GM18870 (cell line): ENCODE measurements around the gene AZGP1.
"Not testable (repeated sequence)": the region's sequence is repeated elsewhere in the genome, so short reads cannot be mapped to it uniquely, and the experiment has no call there.

Experiments used
- ATAC-seq: cut with Tn5 transposase; IDR thresholded peaks from one replicate; pipeline ENCODE4 v1.9.1; 2021; ENCODE audit warnings: moderate library complexity; ENCODE audit not compliant: unreplicated experiment

AZGP1 gene

DNA sequence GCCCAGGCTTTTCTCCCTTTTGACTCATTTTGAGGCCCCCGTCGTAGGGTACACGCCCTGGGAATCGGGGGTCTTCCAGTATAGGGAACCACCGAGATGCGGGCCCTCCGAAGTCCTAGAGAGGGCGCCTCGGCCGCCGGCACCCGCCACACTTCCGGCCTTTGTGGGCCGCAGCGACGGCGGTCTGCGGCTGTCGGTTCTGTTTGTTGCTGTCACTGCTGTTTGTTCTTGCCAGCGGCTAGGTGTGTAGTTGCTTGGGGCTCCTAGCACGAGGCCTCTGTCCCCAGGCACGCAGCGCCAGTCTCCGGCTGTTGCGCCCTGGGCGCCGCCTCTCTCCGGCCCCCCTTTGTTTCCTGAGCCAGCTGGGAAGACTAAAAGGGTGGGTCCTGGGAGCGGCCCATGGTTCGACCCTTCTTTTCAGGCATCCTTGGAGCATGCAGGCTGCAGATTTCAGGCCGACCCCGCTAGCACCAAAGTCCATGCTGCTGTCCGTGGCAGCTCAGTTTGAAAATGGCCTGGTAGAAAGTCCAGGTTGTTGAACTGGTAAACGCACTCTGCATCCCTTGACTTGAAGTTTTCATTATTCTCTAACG, 21.8 kb upstream of the AZGP1 start:
- ATAC-seq, result no peak

DNA sequence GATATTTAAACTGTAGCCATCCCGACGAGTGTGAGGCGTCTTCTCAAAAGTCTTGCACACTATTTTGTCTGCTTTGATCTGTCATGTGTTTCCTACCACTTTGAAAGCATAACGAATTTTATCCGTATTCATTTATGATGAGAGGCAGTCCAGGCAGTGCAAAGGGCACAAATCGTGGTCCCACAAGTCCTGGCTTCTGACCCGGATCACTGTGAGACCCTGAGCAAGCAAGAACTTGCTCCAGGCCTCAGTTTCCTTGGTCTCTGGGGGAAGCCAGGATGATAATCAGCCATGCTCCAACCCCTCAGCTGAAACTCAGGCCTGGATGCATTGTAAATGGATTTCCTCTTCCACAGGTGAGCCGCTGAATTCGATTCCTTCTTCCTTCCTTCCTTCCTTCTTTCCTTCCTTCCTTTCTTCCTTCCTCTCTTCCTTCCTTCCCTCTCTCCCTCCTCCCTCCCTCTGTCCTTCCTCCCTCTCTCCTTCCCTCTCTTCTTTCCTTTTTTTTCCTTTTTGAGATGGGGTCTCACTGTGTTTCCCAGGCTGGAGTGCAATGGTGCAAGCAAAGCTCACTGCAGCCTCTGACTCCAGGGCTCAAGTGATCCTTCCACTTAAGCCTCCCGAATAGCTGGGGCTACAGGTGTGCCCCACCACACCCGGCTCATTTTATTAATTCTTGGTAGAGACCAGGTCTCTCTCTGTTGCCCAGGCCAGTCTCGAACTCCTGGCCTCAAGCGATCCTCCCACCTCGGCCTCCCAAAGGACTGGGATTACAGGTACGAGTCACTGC, 21.1 kb upstream of the AZGP1 start:
- ATAC-seq, result no peak

DNA sequence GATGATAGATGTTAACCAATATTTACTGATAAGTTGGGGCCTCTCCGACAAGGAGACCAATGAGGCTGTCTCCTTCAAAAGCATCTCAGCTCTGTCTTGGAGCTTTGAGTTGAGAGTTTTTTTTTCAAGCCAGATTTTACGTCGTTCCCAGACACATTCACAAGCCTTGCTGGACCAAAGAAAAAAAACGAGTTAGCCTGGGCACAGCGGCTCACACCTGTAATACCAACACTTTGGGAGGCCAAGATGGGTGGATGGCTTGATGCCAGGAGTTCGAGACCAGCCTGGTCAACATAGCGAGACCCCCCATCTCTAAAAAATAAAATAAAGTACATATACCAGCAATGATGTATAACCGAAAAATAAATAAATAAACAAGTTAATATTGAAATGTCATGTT, 19.0 kb upstream of the AZGP1 start:
- ATAC-seq, result no peak

DNA sequence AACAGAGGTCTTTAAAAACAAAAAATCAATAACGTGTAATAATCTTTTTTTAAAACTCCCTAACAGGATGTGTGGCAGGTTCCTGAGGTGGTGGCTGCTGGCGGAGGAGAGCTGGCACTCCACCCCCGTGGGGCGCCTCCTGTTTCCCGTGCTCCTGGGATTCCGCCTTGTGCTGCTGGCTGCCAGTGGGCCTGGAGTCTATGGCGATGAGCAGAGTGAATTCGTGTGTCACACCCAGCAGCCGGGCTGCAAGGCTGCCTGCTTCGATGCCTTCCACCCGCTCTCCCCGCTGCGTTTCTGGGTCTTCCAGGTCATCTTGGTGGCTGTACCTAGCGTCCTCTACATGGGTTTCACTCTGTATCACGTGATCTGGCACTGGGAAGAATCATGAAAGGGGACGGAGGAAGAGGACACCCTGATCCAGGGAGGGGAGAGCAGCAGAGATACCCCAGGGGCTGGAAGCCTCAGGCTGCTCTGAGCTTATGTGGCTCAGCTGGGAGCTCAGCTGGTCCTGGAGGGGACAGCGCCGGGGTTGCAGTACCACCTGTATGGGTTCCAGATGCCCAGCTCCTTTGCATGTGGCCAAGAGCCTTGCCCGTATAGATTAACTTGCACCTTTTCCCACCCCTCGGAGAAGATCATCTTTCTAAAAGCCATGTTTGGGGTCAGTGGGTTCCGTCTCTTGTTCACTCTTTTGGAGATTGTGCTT, 16.7 kb upstream of the AZGP1 start:
- ATAC-seq, result no peak

DNA sequence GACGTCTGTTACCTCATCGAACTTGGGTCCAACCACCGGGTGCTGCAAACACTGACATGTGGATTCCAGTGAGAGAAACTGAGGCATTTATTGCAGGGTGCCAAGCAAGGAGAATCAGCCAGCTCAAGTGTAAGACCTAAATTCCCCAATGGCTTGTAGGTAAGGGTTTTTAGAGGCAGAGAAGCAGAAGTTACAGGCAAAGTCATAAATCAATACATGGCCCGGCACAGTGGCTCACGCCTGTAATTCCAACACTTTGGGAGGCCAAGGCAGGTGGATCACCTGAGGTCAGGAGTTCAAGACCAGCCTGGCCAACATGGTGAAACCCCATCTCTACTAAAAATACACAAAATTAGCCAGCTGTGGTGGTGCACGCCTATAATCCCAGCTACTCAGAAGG, 15.7 kb upstream of the AZGP1 start:
- ATAC-seq, result not testable (repeated sequence)

DNA sequence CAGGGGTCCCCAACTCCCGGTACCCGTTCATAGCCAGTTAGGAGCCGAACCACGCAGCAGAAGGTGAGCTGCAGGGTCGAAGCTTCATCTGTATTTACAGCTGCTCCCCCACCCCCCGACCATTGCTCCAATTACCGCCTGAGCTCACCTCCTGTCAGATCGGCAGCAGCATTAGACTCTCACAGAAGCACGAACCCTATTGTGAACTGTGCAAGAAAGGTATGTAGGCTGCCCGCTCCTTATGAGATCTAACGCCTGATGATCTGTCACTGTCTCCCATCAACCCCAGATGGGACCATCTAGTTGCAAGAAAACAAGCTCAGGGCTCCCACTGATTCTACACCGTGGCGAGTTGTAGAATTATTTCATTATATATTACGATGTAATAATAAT, 14.6 kb upstream of the AZGP1 start:
- ATAC-seq, result no peak

DNA sequence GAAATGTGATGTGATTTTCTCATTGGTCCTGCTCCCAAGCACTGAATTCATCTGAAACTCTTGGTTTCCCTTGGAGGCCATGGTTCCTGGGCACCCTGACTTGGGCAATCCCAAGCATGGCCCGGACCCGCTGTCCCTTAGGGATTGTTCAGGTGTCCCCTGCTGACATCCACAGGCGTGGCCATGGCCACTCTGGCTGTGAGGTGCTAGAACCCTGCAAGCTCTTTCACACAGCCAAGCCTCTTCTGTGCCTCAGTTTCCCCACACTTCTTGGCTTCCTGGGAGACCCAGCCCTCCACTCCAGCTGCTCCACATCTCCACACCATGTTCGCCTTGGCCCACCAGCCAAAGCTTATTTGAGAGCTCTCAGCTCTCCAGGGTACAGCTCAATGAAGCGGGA, 12.0 kb upstream of the AZGP1 start:
- ATAC-seq, result no peak

DNA sequence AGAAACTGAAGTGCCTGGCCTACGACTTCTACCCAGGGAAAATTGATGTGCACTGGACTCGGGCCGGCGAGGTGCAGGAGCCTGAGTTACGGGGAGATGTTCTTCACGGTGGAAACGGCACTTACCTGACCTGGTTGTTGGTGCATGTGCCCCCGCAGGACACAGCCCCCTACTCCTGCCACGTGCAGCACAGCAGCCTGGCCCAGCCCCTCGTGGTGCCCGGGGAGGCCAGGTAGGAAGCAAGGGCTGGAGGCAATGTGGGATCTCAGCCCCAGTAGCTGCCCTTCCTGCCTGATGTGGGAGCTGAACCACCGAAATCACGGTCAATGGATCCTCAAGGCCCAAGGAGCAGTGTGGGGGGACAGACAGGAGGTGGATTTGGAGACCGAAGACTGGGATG, 11.5 kb upstream of the AZGP1 start:
- not testable (repeated sequence) for ATAC-seq

DNA sequence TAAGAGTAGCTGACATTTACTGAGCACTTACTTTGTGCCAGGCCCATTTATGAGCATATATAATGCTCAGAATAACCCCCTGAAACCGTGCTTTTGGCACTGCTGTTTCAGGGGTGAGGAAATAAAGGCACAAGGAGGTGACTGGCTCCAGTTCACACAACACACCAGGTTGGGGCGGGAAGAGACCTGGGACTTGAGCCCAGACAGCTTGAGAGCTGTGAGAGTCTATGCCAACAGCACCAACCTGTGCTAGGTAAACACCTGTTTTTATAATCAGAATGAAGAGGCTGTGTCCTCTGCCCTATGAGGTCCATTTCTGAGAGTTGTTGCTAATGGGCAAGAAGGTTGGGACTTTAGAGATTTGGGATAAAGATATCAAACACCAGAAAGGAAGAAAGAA, 8.8 kb upstream of the AZGP1 start:
- ATAC-seq, result no peak

DNA sequence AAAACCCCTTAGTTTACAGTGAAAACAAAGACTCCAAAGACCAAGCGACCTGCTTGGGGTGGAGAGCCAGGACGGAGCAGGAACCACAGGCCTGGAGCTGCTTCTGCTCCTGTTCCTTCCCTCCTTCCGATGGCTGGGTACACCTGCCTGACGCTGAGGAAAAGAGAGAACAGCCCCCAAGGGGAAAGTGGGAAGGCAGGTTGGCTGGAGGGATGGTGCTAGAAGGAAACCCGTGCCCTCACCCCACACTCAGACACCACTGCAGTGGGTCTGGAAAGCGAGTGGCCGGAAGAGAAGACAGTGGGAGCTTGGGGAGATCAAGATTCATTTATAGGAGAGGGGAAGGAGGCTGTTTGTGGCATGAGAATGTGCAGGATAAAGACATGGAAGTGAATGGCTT, 5.2 kb upstream of the AZGP1 start:
- ATAC-seq, result not testable (repeated sequence)

DNA sequence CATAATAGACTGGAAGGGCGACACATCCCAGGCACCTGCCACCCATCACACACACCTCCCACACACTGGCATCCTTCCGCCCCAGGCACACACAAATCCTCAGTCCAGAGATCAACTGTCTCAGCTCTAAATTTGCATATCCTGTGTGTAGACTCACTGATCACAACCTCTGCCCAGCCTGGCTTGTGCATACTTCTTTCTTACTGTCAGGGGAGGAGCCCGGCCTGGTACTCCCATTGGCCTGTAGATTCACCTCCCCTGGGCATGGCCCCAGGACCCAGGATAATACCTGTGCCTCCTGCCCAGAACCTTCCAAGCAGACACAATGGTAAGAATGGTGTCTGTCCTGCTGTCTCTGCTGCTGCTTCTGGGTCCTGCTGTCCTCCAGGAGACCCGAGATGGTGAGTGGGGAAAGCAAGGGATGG, 4.6 kb upstream of the AZGP1 start:
- ATAC-seq, result not testable (repeated sequence)

DNA sequence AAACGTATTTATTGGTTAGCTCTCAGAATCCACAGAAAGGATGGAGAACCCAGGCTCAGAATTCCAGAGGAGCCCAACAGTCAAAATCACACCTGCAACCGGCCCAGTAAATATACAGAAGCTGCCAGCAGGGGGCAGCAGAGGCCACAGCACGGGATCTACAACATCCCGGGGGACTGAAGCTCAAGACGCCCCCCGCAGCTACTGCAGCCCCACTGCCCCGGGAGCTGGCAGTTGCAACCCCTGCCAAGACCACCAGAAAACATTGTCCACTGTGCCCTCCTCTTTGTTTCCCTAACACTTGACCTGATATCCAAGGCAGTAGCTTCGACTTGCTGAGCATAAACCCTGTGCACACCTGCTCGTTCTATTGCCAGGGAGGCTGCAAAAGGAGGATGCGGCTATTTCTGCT, 4.0 kb upstream of the AZGP1 start:
- not testable (repeated sequence) for ATAC-seq

DNA sequence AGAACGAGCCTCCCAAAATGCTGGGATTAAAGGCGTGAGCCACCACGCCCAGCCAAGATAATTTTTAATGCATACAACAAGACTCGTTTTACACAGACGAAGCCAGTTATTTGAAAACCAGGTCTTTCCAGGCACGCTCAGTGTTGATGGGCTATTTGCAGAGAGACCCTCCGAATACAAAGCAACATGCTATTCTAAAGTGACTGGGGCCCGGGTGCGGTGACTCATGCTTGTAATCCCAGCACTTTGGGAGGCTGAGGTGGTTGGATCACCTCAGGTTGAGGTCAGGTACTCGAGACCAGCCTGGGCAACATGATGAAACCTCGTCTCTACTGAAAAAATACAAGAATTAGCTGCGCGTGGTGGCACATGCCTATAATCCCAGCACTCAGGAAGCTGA, 795 bp upstream of the AZGP1 start:
- no peak for ATAC-seq

DNA sequence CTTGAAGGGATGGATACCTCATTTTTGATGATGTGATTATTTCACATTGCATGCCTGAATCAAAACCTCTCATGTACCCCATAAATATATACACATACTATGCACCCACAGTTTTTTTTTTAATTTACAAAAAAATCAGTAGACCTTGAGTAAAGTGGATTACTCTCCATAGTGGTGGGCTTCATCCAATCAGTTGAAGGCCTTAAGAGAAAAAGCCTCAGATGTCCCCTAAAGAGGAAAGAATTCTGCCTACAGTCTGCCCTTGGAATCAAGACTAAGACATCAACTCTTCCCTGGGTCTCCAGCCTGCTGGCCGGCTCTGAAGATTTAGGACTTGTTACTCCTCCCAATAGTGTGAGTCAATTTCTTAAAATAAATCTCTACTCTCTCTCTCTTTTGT, 1.1 kb downstream of the AZGP1 start:
- ATAC-seq, result no peak

DNA sequence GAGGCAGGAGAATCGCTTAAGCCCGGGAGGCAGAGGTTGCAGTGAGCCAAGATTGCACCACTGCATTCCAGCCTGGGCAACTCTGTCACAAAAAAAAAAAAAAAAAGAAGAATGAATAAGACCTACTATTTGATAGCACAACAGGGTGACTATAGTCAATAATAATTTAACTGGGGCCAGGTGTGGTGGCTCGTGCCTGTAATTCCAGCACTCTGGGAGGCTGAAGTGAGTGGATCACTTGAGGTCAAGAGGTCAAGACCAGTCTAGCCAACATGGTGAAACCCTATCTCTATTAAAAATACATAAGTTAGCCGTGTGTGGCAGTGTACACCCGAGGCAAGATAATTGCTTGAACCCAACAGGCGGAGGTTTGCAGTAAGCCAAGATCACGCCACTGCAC, 2.0 kb downstream of the AZGP1 start:
- ATAC-seq, result not testable (repeated sequence)

DNA sequence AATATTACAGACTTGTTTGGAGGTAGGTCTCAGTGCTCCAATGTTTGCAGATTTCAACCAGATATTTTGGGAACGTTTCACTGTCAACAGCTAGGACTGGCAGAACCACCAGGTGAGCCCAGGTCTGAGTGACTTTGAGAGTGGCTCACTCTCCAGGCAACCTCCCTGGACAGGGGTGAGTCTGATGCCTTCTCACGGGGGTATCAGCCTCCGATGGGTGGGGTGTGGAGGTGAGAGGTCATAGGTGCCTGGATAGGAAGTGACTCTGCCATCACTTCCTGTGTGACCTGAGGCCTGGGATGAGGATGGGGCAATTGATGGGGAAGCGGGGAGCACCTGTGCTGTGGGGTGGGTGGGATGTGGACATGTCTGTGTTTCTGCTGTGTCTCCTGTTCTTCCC, 4.6 kb downstream of the AZGP1 start:
- ATAC-seq, result no peak

DNA sequence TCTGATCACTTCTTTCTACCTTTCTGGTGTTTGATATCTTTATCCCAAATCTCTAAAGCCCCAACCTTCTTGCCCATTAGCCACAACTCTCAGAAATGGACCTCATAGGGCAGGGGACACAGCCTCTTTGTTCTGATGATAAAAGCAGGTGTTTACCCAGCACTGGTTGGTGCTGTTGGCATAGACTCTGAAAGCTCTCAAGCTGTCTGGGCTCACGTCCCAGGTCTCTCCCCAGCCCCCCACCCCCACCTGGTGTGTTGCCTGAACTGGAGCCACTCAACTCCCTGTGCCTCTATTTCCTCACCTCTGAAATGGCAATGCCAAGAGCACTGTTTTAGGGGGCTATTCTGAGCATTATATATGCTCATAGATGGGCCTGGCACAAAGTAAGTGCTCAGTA, 6.0 kb downstream of the AZGP1 start:
- ATAC-seq, result not testable (repeated sequence)

DNA sequence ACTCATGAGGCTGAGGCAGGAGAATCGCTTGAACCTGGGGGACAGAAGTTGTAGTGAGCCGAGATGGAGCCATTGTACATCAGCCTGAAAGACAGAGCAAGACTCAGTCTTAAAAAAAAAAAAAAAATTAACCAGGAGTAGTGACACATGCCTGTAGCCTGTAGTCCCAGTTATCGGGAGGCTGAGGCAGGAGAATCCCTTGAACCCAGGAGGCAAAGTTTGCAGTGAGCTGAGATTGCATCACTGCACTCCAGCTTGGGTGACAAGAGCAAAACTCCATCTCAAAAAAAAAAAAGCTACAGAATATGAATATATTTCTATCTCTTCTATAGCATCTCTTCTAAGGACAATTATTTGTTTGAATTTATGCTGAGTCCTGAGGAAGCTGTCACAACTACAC, 6.5 kb downstream of the AZGP1 start:
- no peak for ATAC-seq

DNA sequence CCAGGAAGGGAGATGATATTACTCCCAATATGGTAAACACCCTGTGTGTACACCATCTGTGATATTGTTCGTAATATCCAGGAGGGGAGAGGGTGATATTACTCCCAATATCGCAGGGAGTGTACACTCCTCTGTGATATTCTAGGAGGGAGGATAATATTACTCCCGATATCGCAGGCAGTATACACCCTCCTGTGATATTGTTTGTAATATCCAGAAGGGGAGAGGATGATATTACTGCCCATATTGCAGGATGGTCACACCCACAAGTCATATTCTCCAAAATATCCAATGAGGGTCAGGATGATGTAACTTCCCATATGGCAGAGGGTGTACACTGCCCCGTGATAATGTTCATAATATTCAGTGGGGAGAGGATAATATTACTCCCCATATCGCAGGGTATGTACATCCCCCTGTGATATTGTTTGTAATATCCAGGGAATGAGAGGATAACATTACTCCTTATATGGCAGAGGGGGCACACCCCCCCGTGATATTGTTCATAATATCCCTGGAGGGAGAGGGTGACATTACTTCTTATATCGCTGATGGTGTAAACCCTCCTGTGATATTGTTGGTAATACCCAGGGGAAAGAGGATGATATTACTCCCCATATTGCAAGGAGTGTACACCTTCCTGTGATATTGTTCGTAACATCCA, 17.1 kb downstream of the AZGP1 start:
- no peak for ATAC-seq

DNA sequence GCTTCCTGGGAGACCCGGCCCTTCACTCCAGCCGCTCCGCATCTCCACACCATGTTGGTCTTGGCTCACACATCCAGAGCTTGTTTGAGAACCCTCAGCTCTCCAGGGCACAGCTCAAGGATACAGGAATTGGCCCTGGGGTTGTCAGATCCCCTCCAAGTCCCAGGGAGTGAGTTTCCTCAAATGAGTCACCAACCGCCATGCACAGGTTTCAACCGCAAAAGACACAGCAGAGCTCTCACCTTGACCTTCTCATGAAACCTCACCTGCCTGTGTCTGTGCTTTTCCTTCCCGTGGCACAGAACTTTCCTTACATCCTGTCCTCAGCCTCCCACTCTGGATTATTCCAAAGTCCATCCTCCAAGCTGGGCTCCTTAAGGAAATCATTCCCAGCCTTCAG, 20.6 kb downstream of the AZGP1 start:
- ATAC-seq, result no peak

DNA sequence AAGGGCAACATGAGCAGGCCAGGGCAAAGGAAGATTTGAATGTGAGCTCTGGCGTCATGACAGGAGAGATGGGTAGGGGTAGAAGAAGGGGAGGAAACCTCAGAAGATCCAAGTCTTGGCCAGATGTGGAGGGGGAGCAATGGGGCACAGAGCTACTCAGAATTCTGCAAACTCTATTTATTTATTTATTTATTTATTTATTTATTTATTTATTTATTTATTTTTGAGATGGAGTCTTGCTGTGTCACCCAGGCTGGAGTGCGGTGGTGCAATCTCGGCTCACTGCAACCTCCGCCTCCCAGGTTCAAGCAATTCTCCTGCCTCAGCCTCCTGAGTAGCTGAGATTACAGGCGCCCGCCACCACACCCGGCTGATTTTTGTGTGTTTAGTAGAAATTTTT, 21.2 kb downstream of the AZGP1 start:
- ATAC-seq, result not testable (repeated sequence)

DNA sequence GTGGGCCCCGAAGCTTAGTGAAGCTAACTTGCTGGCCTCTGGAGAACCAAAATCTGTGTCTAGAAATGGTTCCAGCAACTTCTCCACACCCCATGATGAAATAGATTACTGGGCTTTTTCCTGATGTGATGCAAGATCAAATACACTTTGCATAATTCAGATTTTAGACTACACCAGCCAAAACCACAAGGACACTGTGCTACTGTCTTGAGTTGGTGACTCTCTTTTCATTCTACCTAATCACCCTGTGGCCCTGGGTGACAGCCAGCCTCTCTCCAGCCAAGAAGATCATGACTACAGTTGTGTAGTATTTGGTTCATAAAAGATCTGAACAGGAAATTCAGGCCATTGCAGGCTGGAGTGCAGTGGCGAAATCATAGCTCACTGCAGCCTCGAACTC, 22.2 kb downstream of the AZGP1 start:
- no peak for ATAC-seq
